Neural progenitor cell (in vitro differentiated cells): ENCODE results near the gene ALDOB.
A peak's percentile ranks its signal among the peaks of the same experiment; 100 is the strongest.

ENCODE experiments used
- EZH2 ChIP-seq: fragments of 200-600 bp; sonication (generic); IDR thresholded peaks from 2 replicates; pipeline ENCODE4 v1.6.1; 2017; ENCODE audit warnings: antibody characterized with exemption, mild to moderate bottlenecking, moderate library complexity
- EZH2phosphoT487 ChIP-seq: fragments of 200-600 bp; sonication (generic); IDR thresholded peaks from 2 replicates; pipeline ENCODE4 v1.6.1; 2017; ENCODE audit warnings: antibody characterized with exemption
- TF ChIP-seq, protein P1 (sequence below): fragments of 200-600 bp; sonication (generic); IDR thresholded peaks from 2 replicates; pipeline ENCODE4 v1.5.1; 2017; ENCODE audit warnings: antibody characterized with exemption, mild to moderate bottlenecking

GRCh38 chr9:101465326-101465915 is 29.8 kb upstream of the ALDOB start:
- TF ChIP-seq, protein P1, sequence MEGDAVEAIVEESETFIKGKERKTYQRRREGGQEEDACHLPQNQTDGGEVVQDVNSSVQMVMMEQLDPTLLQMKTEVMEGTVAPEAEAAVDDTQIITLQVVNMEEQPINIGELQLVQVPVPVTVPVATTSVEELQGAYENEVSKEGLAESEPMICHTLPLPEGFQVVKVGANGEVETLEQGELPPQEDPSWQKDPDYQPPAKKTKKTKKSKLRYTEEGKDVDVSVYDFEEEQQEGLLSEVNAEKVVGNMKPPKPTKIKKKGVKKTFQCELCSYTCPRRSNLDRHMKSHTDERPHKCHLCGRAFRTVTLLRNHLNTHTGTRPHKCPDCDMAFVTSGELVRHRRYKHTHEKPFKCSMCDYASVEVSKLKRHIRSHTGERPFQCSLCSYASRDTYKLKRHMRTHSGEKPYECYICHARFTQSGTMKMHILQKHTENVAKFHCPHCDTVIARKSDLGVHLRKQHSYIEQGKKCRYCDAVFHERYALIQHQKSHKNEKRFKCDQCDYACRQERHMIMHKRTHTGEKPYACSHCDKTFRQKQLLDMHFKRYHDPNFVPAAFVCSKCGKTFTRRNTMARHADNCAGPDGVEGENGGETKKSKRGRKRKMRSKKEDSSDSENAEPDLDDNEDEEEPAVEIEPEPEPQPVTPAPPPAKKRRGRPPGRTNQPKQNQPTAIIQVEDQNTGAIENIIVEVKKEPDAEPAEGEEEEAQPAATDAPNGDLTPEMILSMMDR = peak; percentile 49
- no peak for TF ChIP-seq EZH2
- no peak for TF ChIP-seq EZH2phosphoT487
